HS-27A (cell line): ENCODE measurements around the gene WDR59.
"Not testable (repeated sequence)": the region's sequence is repeated elsewhere in the genome, so short reads cannot be mapped to it uniquely, and the experiment has no call there.

Source experiments
- DNase-seq: peaks from one replicate; pipeline ENCODE4 v3.0.0-alpha.2; 2012; ENCODE audit warnings: low read depth, missing footprints

WDR59 gene

GRCh38 chr16:74865922-74866598 is 118.9 kb downstream of the WDR59 start:
- no peak for DNase-seq

DNA sequence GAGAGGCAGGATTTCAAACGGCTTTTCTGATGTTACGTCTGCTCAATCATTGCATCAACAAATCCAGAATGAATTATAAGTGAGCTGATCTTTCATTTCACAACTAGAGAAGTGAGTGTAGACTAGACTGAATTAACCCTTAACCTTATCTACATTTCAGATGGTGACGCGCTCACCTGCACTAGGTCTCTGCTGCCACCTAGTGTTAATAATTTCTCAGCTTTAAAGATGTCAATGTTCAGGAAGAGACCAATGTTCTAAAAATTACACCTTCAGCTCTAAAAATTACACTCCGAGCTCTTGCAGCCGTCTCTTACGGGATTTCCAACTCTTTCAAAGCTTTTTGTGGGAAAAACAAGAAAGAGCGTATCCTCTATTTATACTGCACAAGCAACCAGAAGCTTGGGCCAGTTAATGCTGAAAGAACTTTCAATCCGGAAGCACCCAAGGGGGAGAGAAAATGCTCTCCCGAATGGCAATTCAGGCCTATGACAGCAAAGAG is 122.1 kb downstream of the WDR59 start:
- DNase-seq, result no peak

DNA sequence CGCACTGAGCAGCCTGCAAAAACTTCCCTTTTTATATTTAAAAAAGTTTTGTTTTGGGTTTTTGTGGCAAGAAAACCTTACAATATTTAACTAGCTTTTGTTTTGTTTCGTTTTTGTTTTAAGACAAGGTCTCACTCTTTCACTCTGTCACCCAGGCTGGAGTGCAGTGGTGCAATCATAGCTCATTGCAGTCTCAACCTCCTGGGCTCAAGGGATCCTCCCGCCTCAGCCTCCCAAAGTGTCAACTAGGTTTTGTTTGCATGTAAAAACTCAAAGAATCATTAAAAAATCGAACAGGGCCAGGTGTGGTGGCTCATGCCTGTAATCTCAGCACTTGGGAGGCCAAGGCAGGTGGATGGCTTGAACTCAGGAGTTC is 132.4 kb downstream of the WDR59 start:
- no peak for DNase-seq

DNA sequence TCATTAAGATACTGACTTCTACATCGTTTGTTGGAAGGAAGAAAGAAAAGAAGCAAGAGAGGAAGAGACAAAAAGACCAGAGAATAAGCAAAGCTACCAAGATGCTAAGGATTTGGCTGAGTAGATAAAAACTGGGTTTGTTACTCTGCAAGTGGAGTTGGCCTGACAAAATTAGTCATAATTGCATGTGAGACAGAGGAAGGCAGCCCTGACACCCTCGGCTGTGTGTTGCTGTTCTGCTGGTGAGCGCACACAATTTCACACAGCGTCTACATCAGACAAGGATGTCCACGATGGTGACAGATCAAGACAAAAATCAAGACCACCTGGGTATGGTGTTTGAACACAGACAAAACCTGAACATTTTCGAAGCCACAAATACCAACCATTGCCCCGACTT is 134.9 kb downstream of the WDR59 start:
- DNase-seq, result no peak

- no peak for DNase-seq
Observed at GRCh38 chr16:74847202-74847601, 137.7 kb downstream of the WDR59 start.

DNA sequence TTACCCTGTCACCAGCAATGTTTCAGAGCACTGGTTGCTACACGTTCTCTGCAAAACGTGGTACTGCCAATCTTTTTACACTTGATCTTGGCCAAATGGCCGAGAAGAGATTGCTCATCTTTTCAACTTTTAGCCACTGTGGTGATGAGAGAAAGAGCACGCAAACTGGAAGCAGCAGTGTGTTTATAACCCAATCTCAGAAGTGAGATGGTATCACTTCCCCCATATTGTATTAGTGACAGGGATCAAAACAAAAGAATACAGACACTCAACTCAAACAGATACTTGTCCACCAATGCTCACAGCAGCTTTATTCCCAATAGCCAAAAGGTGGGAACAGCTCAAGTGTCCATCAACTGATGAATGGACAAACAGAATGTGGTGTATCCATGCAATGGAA is 138.2 kb downstream of the WDR59 start:
- DNase-seq, result no peak

GRCh38 chr16:74844041-74844980 is 140.6 kb downstream of the WDR59 start:
- no peak for DNase-seq

GRCh38 chr16:74843381-74844035 is 141.4 kb downstream of the WDR59 start:
- DNase-seq, result not testable (repeated sequence)

GRCh38 chr16:74842413-74842812 is 142.5 kb downstream of the WDR59 start:
- DNase-seq, result no peak

GRCh38 chr16:74841904-74842303 is 143.0 kb downstream of the WDR59 start:
- DNase-seq, result no peak

DNA sequence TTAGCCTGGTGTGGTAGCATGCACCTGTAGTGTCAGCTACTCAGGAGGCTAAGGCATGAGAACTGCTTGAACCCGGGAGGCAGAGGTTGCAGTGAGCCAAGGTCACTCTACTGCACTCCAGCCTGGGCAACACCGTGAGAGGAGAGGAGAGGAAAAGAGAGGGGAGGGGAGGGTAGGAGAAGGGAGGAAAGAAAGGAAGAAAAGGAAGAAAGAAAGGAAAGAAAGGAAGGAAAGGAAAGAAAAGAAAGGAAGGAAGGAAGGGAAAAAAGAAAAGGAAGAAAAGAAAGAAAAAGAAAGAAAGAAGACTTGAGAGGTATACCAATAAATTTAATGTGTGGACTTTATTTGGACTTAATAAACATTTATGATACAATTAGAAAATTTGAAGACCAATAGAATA is 143.5 kb downstream of the WDR59 start:
- no peak for DNase-seq

DNA sequence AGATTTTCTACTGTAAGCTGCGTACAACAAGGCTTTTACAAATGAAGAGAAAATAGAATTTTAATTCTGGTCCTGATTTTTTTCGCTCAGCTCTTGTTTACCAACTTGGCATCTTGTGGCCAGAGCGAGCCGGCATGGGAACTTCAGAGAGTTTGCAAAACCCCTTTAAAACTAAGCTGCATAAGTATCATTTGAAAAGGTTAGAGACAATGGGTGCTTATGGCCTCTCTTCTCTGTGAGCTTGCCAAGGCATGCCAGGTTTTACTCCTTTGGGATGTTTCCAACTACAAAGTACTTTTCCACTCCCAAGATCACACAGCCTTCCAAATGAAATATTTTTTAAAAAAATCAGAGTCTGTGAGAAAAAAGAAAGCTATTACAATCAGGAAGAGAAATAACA is 147.9 kb downstream of the WDR59 start:
- DNase-seq, result no peak

GRCh38 chr16:74836111-74836671 is 148.7 kb downstream of the WDR59 start:
- DNase-seq, result no peak

DNA sequence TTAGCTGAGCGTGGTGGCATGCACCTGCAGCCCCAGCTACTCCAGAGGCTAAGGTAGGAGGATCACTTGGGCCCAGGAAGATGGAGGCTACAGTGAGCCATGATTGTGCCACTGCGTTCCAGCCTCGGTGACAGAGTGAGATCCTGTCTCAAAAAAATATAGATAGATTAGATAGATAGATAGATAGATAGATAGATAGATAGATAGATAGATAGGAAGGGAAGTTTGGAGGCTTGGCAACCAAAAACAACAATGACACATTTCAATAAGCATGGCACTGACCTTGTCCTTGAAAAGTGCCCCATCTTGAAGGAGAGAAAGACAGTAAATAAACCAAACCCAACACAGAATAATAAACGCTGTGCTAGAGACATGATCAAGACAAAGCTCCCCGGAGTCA is 152.7 kb downstream of the WDR59 start:
- DNase-seq, result no peak

- DNase-seq, result no peak
Observed at GRCh38 chr16:74831467-74831866, 153.5 kb downstream of the WDR59 start.

DNA sequence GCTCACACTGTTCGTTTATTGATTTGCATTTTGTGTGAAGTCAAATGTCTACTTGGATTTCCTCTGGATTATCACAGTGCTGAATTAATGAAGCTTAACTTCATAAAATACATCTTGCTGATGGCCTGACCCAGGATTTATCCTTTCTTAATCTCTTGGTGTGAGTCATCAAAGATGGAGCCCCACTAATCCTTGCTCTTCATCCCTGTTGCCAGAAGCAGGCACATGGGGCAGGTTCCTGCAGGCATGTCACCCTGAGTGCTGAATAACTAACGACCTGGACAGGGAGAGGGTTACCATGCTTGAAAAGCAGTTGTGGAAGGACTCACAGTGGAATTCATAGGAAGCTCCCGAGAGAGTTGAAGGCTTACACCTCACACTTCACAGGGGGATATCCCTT is 154.3 kb downstream of the WDR59 start:
- no peak for DNase-seq

DNA sequence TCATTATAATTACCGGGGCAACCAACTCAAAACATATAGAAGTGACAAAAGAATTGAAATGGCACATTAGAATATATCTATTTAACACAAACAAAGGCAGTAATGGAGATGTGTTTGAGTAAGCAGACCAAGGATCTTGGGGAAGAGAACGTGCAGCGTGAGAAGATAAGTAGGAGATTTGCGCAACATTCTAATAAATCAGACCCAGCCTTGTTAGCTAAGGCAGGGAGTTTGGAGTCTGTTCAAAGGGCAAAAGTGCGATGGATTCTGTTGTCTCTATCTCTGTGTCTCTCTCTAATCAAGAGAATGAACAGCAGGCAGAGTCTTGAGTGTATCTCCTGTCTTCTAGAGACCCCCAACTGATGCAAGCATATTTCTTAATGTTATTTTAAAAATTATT is 155.3 kb downstream of the WDR59 start:
- DNase-seq, result no peak

DNA sequence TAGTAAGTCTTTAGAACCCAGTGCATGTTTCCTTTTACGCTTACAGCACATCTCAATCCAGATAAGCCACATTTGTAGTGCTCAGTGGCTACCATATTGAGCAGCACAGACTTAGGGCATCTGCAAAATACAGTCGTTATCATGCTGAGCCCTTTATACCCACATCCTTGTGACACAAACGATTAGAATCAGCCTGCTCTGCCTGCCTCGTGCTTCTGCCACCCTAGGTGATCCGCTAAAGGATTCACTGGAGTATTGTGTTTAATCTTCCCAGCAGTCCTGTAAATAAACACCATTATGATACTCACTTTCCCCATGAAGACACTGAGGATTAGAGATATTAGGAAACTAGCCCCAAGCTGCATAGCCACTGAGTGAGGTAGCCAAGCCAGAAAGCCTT is 159.0 kb downstream of the WDR59 start:
- no peak for DNase-seq

GRCh38 chr16:74825016-74825415 is 159.9 kb downstream of the WDR59 start:
- DNase-seq, result no peak
